GM21515 (cell line): ENCODE results near the gene FOCAD.
"Not testable (repeated sequence)": the region's sequence is repeated elsewhere in the genome, so short reads cannot be mapped to it uniquely, and the experiment has no call there.

Experiments
- ATAC-seq: cut with Tn5 transposase; IDR thresholded peaks from one replicate; pipeline ENCODE4 v1.9.1; 2021; ENCODE audit not compliant: unreplicated experiment

Gene FOCAD

GRCh38 chr9:20684035-20684874 is at the start of gene FOCAD:
FOCAD (plus strand) TSS chr9:20684259; CDS start chr9:20715354, 31,095 bp downstream.
- ATAC-seq, result peak; percentile 99

- no peak for ATAC-seq
Observed at GRCh38 chr9:20634895-20635294, 49.2 kb upstream of the FOCAD start.

GRCh38 chr9:20636888-20637440 is 47.1 kb upstream of the FOCAD start:
- ATAC-seq, result no peak

- ATAC-seq, result peak; percentile 77
Observed at GRCh38 chr9:20640331-20641187, 43.5 kb upstream of the FOCAD start.

- ATAC-seq, result no peak
Observed at GRCh38 chr9:20642045-20642444, 42.0 kb upstream of the FOCAD start.

- no peak for ATAC-seq
Observed at GRCh38 chr9:20643660-20644059, 40.4 kb upstream of the FOCAD start.

- no peak for ATAC-seq
Observed at GRCh38 chr9:20646656-20647055, 37.4 kb upstream of the FOCAD start.

GRCh38 chr9:20649381-20649780 is 34.7 kb upstream of the FOCAD start:
- ATAC-seq, result no peak

GRCh38 chr9:20650313-20650712 is 33.7 kb upstream of the FOCAD start:
- no peak for ATAC-seq

- ATAC-seq, result no peak
Observed at GRCh38 chr9:20650750-20651299, 33.2 kb upstream of the FOCAD start.

- ATAC-seq, result no peak
Observed at GRCh38 chr9:20651939-20652338, 32.1 kb upstream of the FOCAD start.

- ATAC-seq, result not testable (repeated sequence)
Observed at GRCh38 chr9:20658246-20658667, 25.8 kb upstream of the FOCAD start.

- no peak for ATAC-seq
Observed at GRCh38 chr9:20658677-20659473, 25.2 kb upstream of the FOCAD start.

GRCh38 chr9:20659474-20659967 is 24.5 kb upstream of the FOCAD start:
- ATAC-seq, result no peak

GRCh38 chr9:20662156-20662555 is 21.9 kb upstream of the FOCAD start:
- ATAC-seq, result no peak

GRCh38 chr9:20663133-20663532 is 20.9 kb upstream of the FOCAD start:
- no peak for ATAC-seq

GRCh38 chr9:20664501-20664900 is 19.6 kb upstream of the FOCAD start:
- no peak for ATAC-seq

- ATAC-seq, result no peak
Observed at GRCh38 chr9:20670395-20670794, 13.7 kb upstream of the FOCAD start.

GRCh38 chr9:20671635-20672034 is 12.4 kb upstream of the FOCAD start:
- ATAC-seq, result no peak

- not testable (repeated sequence) for ATAC-seq
Observed at GRCh38 chr9:20673537-20673936, 10.5 kb upstream of the FOCAD start.
